A549 (cell line): ENCODE measurements around the gene GHR. TPM values are rescaled to one million over a fixed set of nuclear protein-coding genes. Genes with fewer than 3 reads are reported as not detected.

Experiments
- ATAC-seq, 2 experiments: fragments of 200-7000 bp in 1 of 2; fragments of >200 bp in 1 of 2; cut with Nextera tagmentation in 1 of 2; cut with Tn5 transposase in 1 of 2; 3 replicates each; pipeline versions ENCODE4 v1.8.0 to v1.9.1; 2018 to 2020; ENCODE audit warnings: mild to moderate bottlenecking in 1 of 2, moderate library complexity in 1 of 2
- CTCF ChIA-PET: fragments of 300-600 bp; sonication (Branson Sonifier 250); formaldehyde crosslinking; extraction: SDS; loops from one replicate; lab custom pipeline; 2021; ENCODE audit warnings: antibody characterized with exemption, inconsistent platforms; lab: Yijun Ruan, JAX
- POLR2A ChIA-PET: fragments of 350-600 bp; formaldehyde crosslinking; extraction: SDS; loops from one replicate; lab custom pipeline; 2021; ENCODE audit warnings: antibody characterized with exemption, inconsistent platforms; lab: Yijun Ruan, JAX
- DNase-seq, 2 experiments: peaks; one replicate each; pipeline versions ENCODE4 v3.0.0 to v3.0.0-alpha.2; 2011 to 2016; ENCODE audit warnings: low read depth in 1 of 2, low spot score in 1 of 2
- FAIRE-seq: peaks from 2 replicates; lab custom pipeline; 2011; peaks lifted over from hg19 to GRCh38; lab: Jason Lieb, UNC
- H3K27ac ChIP-seq, 2 experiments: fragments of >200 bp; sonication (Bioruptor Twin); formaldehyde crosslinking; 3 replicates each; pipeline ENCODE4 v1.5.1; 2016 to 2017
- H3K4me1 ChIP-seq: fragments of >200 bp; sonication (Bioruptor Twin); formaldehyde crosslinking; 3 replicates; pipeline ENCODE4 v1.6.1; 2016
- H3K4me2 ChIP-seq: fragments of >200 bp; sonication (Bioruptor Twin); formaldehyde crosslinking; 3 replicates; pipeline ENCODE4 v1.6.1; 2016
- H3K4me3 ChIP-seq: fragments of >200 bp; sonication (Bioruptor Twin); formaldehyde crosslinking; 3 replicates; pipeline ENCODE4 v1.5.1; 2016
- H3K9me3 ChIP-seq: fragments of >200 bp; sonication (Bioruptor Twin); formaldehyde crosslinking; 3 replicates; pipeline ENCODE4 v1.6.1; 2016
- BHLHE40 ChIP-seq: IDR thresholded peaks from 2 replicates; pipeline ENCODE4 v1.6.1; 2012; ENCODE audit warnings: low read depth, low read length, inconsistent platforms
- CBX2 ChIP-seq: fragments of 200-600 bp; sonication (generic); IDR thresholded peaks from 2 replicates; pipeline ENCODE4 v1.6.1; 2016; ENCODE audit warnings: low read depth, mild to moderate bottlenecking, borderline replicate concordance
- CEBPB ChIP-seq, 2 experiments: fragments of >200 bp in 1 of 2; sonication (Bioruptor Twin) in 1 of 2; formaldehyde crosslinking in 1 of 2; IDR thresholded peaks; 2 replicates each; pipeline ENCODE4 v1.6.1; 2012 to 2016
- CHD4 ChIP-seq: fragments of 200-600 bp; sonication (generic); IDR thresholded peaks from 2 replicates; pipeline ENCODE4 v1.6.1; 2016; ENCODE audit warnings: antibody characterized with exemption, mild to moderate bottlenecking, borderline replicate concordance
- CTCF ChIP-seq: fragments of >200 bp; sonication (Bioruptor Twin); formaldehyde crosslinking; IDR thresholded peaks from 3 replicates; pipeline ENCODE4 v1.5.1; 2016
- EHMT2 ChIP-seq: fragments of 200-600 bp; sonication (generic); IDR thresholded peaks from 2 replicates; pipeline ENCODE4 v1.6.1; 2016; ENCODE audit warnings: antibody characterized with exemption, low read depth, mild to moderate bottlenecking, moderate library complexity
- FOSL2 ChIP-seq, 2 experiments: fragments of 450-650 bp in 1 of 2; fragments of >200 bp in 1 of 2; sonication (Bioruptor Twin) in 1 of 2; formaldehyde crosslinking; IDR thresholded peaks; 2 replicates each; pipeline versions ENCODE4 v1.5.0 to v1.6.1; 2016 to 2020; ENCODE audit warnings: mild to moderate bottlenecking in 1 of 2, moderate library complexity in 1 of 2
- HES2 ChIP-seq: fragments of >200 bp; sonication (Bioruptor Twin); formaldehyde crosslinking; IDR thresholded peaks from 2 replicates; pipeline ENCODE4 v1.6.1; 2016
- HOXB13 ChIP-seq: fragments of 250-450 bp; sonication (Bioruptor Pico); IDR thresholded peaks from 2 replicates; pipeline ENCODE4 v1.5.0; 2020; ENCODE audit warnings: low read depth, mild to moderate bottlenecking, moderate library complexity
- JUNB ChIP-seq: fragments of >200 bp; sonication (Bioruptor Twin); formaldehyde crosslinking; IDR thresholded peaks from 2 replicates; pipeline ENCODE4 v1.6.1; 2016
- KDM5A ChIP-seq: fragments of 200-600 bp; sonication (generic); IDR thresholded peaks from 2 replicates; pipeline ENCODE4 v1.6.1; 2016; ENCODE audit warnings: antibody characterized with exemption, mild to moderate bottlenecking
- MAX ChIP-seq: IDR thresholded peaks from 2 replicates; pipeline ENCODE4 v1.6.1; 2012
- NR3C1 ChIP-seq: fragments of >200 bp; sonication (Bioruptor Twin); formaldehyde crosslinking; IDR thresholded peaks from 3 replicates; pipeline ENCODE4 v1.6.1; 2017
- PBX3 ChIP-seq: IDR thresholded peaks from 2 replicates; pipeline ENCODE4 v1.6.1; 2012
- PHF8 ChIP-seq: fragments of 200-600 bp; sonication (generic); IDR thresholded peaks from 2 replicates; pipeline ENCODE4 v1.6.1; 2016; ENCODE audit warnings: low read depth, mild to moderate bottlenecking, antibody characterized with exemption, moderate library complexity, borderline replicate concordance
- POLR2A ChIP-seq: IDR thresholded peaks from 2 replicates; pipeline ENCODE4 v1.6.1; 2012; ENCODE audit warnings: mild to moderate bottlenecking, low read length
- POLR2AphosphoS2 ChIP-seq: conservative IDR thresholded peaks from 2 replicates; pipeline ENCODE4 v1.6.1; 2012; ENCODE audit warnings: low read length, improper control_type of control experiment, inconsistent platforms
- RCOR1 ChIP-seq: fragments of 150-350 bp; IDR thresholded peaks from 2 replicates; pipeline ENCODE4 v1.6.1; 2014; ENCODE audit warnings: antibody characterized with exemption, low read length, low read depth
- REST ChIP-seq: fragments of 200-600 bp; sonication (generic); IDR thresholded peaks from 2 replicates; pipeline ENCODE4 v1.6.1; 2016; ENCODE audit warnings: antibody characterized with exemption, mild to moderate bottlenecking, moderate library complexity
- RFX5 ChIP-seq: fragments of 450-650 bp; IDR thresholded peaks from 2 replicates; pipeline ENCODE4 v1.7.1; 2014; ENCODE audit warnings: antibody characterized with exemption, mild to moderate bottlenecking, moderate library complexity
- SMC3 ChIP-seq: fragments of >200 bp; sonication (Bioruptor Twin); formaldehyde crosslinking; IDR thresholded peaks from 3 replicates; pipeline ENCODE4 v1.6.1; 2018; ENCODE audit warnings: inconsistent platforms
- SREBF2 ChIP-seq: fragments of 450-650 bp; IDR thresholded peaks from 2 replicates; pipeline ENCODE4 v1.6.1; 2014; ENCODE audit warnings: mild to moderate bottlenecking, moderate library complexity
- USF2 ChIP-seq: fragments of 450-650 bp; IDR thresholded peaks from 2 replicates; pipeline ENCODE4 v1.6.1; 2014; ENCODE audit warnings: antibody characterized with exemption
- WGBS: methylation state at CpG from one replicate; pipeline ENCODE4 v1.1.6; 2017; ENCODE audit errors: missing lambda C conversion rate; 5-methylcytosine and 5-hydroxymethylcytosine counted together
- polyA plus RNA-seq, 4 experiments: library from polyadenylated mRNA; depleted of rRNA in 3 of 4; stranded (reverse); fragments of >200 nt; fragmentation: RNase III in 1 of 4; extraction: RNeasy Plus Mini Kit Qiagen cat#74134 plus additional on column Dnase treatment in 1 of 4; gene quantifications; 2 replicates in 3 of 4; 3 replicates in 1 of 4; pipeline ENCODE4 v1.2.3, GENCODE V29; 2011 to 2017

GHR gene
- polyA plus RNA-seq, 2 of the 4 experiments (the other 2 are of a cell fraction) = 0.05 TPM; not detected in 1

GRCh38 chr5:42691413-42691937 is 268.2 kb downstream of the GHR start:
- Histone ChIP-seq H3K27ac (no peak overlapping the region), H3K4me1 (no peaks in the 10 kb centered on the region), H3K4me2 (no peak overlapping the region), H3K9me3 (no peaks in the 10 kb centered on the region), H3K4me3 (no peak overlapping the region)
- FAIRE-seq (no peak), DNase-seq (no peak), ATAC-seq (no peak)
- 10% methylated on average over 3 of the region's 3 CpGs for WGBS
- TF ChIP-seq FOSL2 (IDR thresholded peaks at IDR 0.05) (no peak), FOSL2 (CRISPR knock-in tag; IDR thresholded peaks at IDR 0.05) (no peak), KDM5A (no peak), PBX3 (no peak), SREBF2 (no peak), REST (no peak), HES2 (no peak)
- POLR2A ChIA-PET = no interaction called here
- CTCF ChIA-PET = no interaction called here

GRCh38 chr5:42701351-42702059 is 278.3 kb downstream of the GHR start:
- CTCF ChIA-PET = no interaction called here
- H3K4me1 ChIP-seq = no peaks in the 10 kb centered on the region
- H3K9me3 ChIP-seq = no peaks in the 10 kb centered on the region
- TF ChIP-seq CBX2 = no peak
- FAIRE-seq (no peak), ATAC-seq (no peak), DNase-seq (no peak)
- H3K4me2 ChIP-seq = no peak overlapping the region
- no peak overlapping the region for H3K4me3 ChIP-seq
- POLR2A ChIA-PET = no interaction called here
- 7% methylated on average over 7 of the region's 7 CpGs for WGBS
- H3K27ac ChIP-seq = no peak overlapping the region

- FAIRE-seq (peak; percentile 23), ATAC-seq (no peak), DNase-seq (no peak)
- TF ChIP-seq RCOR1 (no peak), PHF8 (no peak), SMC3 (no peak), CEBPB (IDR thresholded peaks at IDR 0.05) (no peak), RFX5 (no peak), HOXB13 (CRISPR knock-in tag) (no peak), CTCF (no peak), BHLHE40 (no peak), POLR2AphosphoS2 (no peak), CHD4 (no peak), EHMT2 (no peak), JUNB (no peak), USF2 (no peak), NR3C1 (no peak), KDM5A (no peak), MAX (no peak), POLR2A (no peak)
- WGBS = 0% methylated on average over 1 of the region's 1 CpG
- CTCF ChIA-PET = no interaction called here
- no peaks in the 10 kb centered on the region for H3K9me3 ChIP-seq
- no peak overlapping the region for H3K4me2 ChIP-seq
- POLR2A ChIA-PET = no interaction called here
- no peaks in the 10 kb centered on the region for H3K4me1 ChIP-seq
- no peak overlapping the region for H3K27ac ChIP-seq
- H3K4me3 ChIP-seq = no peak overlapping the region
Measured at GRCh38 chr5:42703238-42703637, 280.0 kb downstream of the GHR start.
